GM19099 (cell line): ENCODE data around the gene ETFB.

Source experiments
- POLR2A ChIP-seq: IDR thresholded peaks from 3 replicates; pipeline ENCODE4 v1.6.1; 2011; ENCODE audit warnings: low read depth; ENCODE audit not compliant: insufficient read length; ENCODE audit errors: extremely low read depth

Gene ETFB

GRCh38 chr19:51382004-51382403 is 15.8 kb upstream of the ETFB start:
- TF ChIP-seq POLR2A, result no peak

GRCh38 chr19:51380379-51380778 is 14.2 kb upstream of the ETFB start:
- TF ChIP-seq POLR2A, result no peak

- no peak for TF ChIP-seq POLR2A
These were observed 11.2 kb upstream of the ETFB start for GRCh38 chr19:51377422-51377821.

- TF ChIP-seq POLR2A, result no peak
These were observed 9.5 kb upstream of the ETFB start for GRCh38 chr19:51375504-51376221.

- TF ChIP-seq POLR2A, result no peak
These were observed 6.7 kb upstream of the ETFB start, which contains the start of gene NKG7 for GRCh38 chr19:51372649-51373504. Gene NKG7 (minus strand): TSS chr19:51372654. CDS start chr19:51372535, 119 bp downstream.

- no peak for TF ChIP-seq POLR2A
These were observed 5.9 kb upstream of the ETFB start for GRCh38 chr19:51372021-51372648.

GRCh38 chr19:51371186-51371690 is 5.0 kb upstream of the ETFB start:
- no peak for TF ChIP-seq POLR2A

- no peak for TF ChIP-seq POLR2A
These were observed 4.0 kb upstream of the ETFB start for GRCh38 chr19:51370230-51370629.

- TF ChIP-seq POLR2A, result no peak
These were observed 2.4 kb upstream of the ETFB start, which contains the start of gene CLDND2 for GRCh38 chr19:51368366-51369282. Gene CLDND2 (minus strand): TSS chr19:51369003. CDS start chr19:51368577, 426 bp downstream.

GRCh38 chr19:51367565-51368365 is 1.6 kb upstream of the ETFB start:
- peak; percentile 57 for TF ChIP-seq POLR2A

GRCh38 chr19:51367255-51367564 is 1.0 kb upstream of the ETFB start:
- no peak for TF ChIP-seq POLR2A

- peak; percentile 62 for TF ChIP-seq POLR2A
These were observed 434 bp upstream of the ETFB start for GRCh38 chr19:51366389-51367254.
